HG03439 (cell line): ENCODE data around the gene MMAB.

Source experiments
- ATAC-seq: cut with Tn5 transposase; IDR thresholded peaks from one replicate; pipeline ENCODE4 v1.9.1; 2021; ENCODE audit warnings: mild to moderate bottlenecking, moderate library complexity; ENCODE audit not compliant: unreplicated experiment

Gene MMAB

DNA sequence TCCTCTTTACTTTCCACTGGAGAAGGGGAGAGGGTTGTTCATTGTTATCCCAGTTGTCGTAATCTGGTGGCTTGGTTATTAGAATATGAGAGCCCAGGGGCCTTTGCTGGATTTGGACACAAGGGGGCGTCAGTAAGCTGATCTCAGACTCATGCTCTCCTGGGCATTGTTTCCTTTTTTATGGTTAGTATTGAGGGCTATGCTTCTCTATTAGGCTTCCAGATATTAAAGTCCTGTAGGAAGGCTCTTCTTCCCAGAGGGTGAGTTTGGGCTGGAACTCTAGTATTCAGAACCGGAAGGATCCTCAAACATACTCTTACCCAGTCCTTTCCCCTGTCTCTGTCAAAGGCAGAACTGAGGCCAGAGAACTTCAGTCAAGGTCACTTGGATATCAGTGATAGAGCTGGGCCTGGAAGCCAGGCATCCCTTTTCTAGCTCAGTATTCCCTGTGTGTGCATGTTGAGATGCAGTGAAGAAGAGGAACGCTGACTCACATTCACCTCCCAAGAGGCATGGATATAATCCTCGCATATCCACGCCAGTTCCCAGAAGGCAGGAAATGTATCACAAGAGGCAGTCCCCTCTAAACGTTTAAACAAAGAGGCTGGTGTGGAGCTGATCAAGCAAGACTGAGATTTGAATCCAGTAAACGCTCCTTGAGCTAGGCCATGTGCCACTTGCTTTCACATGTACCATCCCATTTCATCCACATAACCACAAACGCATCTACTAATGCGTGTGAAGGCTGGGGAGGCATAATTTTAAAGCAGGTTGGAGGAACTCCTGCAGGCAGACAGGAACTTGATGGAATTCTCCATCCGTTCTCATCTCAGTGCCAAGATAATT lies 54.3 kb downstream of the MMAB start:
- ATAC-seq = no peak

DNA sequence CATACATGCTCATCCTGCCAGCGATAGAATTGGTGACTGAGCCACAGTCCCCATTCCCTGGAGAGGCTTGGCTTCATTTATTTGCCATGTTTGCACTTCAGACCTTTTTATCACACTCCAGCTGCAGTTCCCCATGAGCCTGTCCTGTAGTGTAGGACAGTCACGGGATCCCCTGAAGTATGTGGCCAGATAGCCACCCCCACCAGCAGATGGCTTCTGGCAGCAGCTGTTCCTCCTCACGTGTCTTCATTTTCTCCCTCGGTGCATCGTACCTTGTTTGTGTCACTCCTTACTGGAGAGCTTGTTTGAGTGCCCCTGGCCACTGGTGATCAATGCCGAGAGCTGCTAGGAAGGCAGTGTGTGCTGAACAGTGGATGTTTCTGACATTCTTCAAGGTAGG lies 55.7 kb downstream of the MMAB start:
- ATAC-seq = no peak

- ATAC-seq = no peak
Observed at GRCh38 chr12:109513977-109514376, 59.3 kb downstream of the MMAB start.

GRCh38 chr12:109513051-109513450 lies 60.3 kb downstream of the MMAB start:
- ATAC-seq = no peak

DNA sequence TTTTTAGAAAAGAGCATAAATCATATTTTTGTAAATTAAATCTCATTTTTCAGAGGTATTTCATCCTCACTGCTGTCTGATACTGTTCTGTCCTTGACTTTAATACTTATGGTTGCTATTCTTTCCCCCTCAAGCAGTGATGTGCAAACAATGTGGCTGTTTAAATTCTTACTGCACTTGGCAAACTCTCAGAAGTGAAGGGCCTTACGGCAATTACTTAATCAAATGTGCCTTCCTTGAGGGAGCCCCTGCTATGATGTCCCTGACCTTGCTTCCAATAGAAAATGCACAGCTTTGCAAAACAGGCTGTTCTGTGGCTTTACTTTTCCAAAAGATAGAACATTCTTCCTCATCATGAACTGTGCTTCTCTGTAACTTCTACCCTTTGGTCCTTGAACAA lies 60.7 kb downstream of the MMAB start:
- no peak for ATAC-seq

GRCh38 chr12:109510196-109510595 lies 63.1 kb downstream of the MMAB start:
- no peak for ATAC-seq

DNA sequence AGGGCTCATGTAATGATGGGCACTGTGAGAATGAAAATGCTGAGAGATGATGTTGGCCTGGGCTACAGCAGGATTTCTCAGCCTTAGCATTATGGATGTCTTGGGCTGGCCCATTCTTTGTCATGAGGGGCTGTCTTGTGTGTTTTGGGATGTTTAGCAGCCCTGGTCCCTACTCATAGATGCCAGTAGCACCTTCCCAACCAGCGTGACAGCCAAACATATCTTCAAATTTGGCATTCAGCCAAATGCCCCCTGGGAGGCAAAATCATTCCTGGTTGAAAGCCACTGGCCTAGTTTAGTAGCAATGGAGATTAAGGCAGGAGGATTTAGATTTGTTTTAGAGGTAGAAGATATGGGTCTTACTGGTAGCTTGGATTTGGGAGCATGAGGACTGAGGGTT lies 69.2 kb downstream of the MMAB start:
- ATAC-seq = no peak
